Measurements from ENCODE around the gene FBN2.

DNA sequence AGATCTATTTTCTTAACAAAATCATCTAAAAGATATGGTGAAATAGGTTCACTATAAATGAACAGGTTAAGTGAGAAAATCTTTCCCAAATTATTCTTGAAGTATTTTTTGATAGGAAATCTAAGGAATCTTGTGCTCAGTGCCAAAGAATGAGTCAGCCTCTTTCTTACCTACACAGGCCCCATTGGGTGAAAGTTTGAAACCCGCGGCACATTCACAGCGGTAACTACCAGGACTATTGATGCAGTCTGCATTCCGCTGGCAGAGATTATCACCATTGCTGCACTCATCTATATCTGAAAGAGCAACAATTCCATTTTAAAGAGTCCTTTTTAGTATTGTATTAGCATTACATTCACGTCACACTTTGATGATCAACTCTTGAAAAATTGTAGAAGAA, 232.7 kb downstream of the FBN2 start:
- TF ChIP-seq, protein P1, sequence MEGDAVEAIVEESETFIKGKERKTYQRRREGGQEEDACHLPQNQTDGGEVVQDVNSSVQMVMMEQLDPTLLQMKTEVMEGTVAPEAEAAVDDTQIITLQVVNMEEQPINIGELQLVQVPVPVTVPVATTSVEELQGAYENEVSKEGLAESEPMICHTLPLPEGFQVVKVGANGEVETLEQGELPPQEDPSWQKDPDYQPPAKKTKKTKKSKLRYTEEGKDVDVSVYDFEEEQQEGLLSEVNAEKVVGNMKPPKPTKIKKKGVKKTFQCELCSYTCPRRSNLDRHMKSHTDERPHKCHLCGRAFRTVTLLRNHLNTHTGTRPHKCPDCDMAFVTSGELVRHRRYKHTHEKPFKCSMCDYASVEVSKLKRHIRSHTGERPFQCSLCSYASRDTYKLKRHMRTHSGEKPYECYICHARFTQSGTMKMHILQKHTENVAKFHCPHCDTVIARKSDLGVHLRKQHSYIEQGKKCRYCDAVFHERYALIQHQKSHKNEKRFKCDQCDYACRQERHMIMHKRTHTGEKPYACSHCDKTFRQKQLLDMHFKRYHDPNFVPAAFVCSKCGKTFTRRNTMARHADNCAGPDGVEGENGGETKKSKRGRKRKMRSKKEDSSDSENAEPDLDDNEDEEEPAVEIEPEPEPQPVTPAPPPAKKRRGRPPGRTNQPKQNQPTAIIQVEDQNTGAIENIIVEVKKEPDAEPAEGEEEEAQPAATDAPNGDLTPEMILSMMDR (IDR thresholded peaks at IDR 0.05) = no peak
- TF ChIP-seq POLR2A (IDR thresholded peaks at IDR 0.05) = no peak
